ENCODE measurements around the gene MICAL2.

The MICAL2 gene

GRCh38 chr11:12182676-12183541, 72.5 kb downstream of the MICAL2 start:
- no peaks in the 10 kb centered on the region for H3K36me3 ChIP-seq (ENCODE audit: insufficient read depth, low read length)
- no peaks in the 10 kb centered on the region for H3K27me3 ChIP-seq (ENCODE audit: control insufficient read depth, insufficient read depth, low read length)
- H3K9me3 ChIP-seq (replicated peaks; ENCODE audit: low read length), result no peaks in the 10 kb centered on the region
- peaks cover 84% of the 10 kb centered on the region for H3K4me1 ChIP-seq (ENCODE audit: control insufficient read depth, insufficient read depth, low read length)
- peak overlapping the region; percentile 57 for H3K4me2 ChIP-seq (ENCODE audit: low read length)
- peak overlapping the region; percentile 8 for H3K4me3 ChIP-seq (ENCODE audit: low read length)
- peak overlapping the region; percentile 77 for H3K9ac ChIP-seq (ENCODE audit: low read depth, low read length)

- Histone ChIP-seq H3K9ac (ENCODE audit: low read depth, low read length) (peak overlapping the region; percentile 75), H3K4me3 (ENCODE audit: low read length) (no peak overlapping the region), H3K4me2 (ENCODE audit: low read length) (peak overlapping the region; percentile 25), H3K36me3 (ENCODE audit: insufficient read depth, low read length) (peaks cover 6% of the 10 kb centered on the region), H3K27me3 (ENCODE audit: control insufficient read depth, insufficient read depth, low read length) (no peaks in the 10 kb centered on the region), H3K4me1 (ENCODE audit: control insufficient read depth, insufficient read depth, low read length) (peaks cover 78% of the 10 kb centered on the region), H3K9me3 (replicated peaks; ENCODE audit: low read length) (no peaks in the 10 kb centered on the region)
These were observed 73.6 kb downstream of the MICAL2 start for GRCh38 chr11:12183827-12184620.

GRCh38 chr11:12184699-12185098, 74.3 kb downstream of the MICAL2 start:
- Histone ChIP-seq H3K4me3 (ENCODE audit: low read length) (no peak overlapping the region), H3K4me2 (ENCODE audit: low read length) (no peak overlapping the region), H3K36me3 (ENCODE audit: insufficient read depth, low read length) (peaks cover 6% of the 10 kb centered on the region), H3K9me3 (replicated peaks; ENCODE audit: low read length) (no peaks in the 10 kb centered on the region), H3K9ac (ENCODE audit: low read depth, low read length) (peak overlapping the region; percentile 75), H3K27me3 (ENCODE audit: control insufficient read depth, insufficient read depth, low read length) (no peaks in the 10 kb centered on the region), H3K4me1 (ENCODE audit: control insufficient read depth, insufficient read depth, low read length) (peaks cover 71% of the 10 kb centered on the region)

- H3K9ac ChIP-seq (ENCODE audit: low read depth, low read length), result peak overlapping the region; percentile 34
- peaks cover 67% of the 10 kb centered on the region for H3K4me1 ChIP-seq (ENCODE audit: control insufficient read depth, insufficient read depth, low read length)
- no peak overlapping the region for H3K4me2 ChIP-seq (ENCODE audit: low read length)
- H3K4me3 ChIP-seq (ENCODE audit: low read length), result no peak overlapping the region
- H3K36me3 ChIP-seq (ENCODE audit: insufficient read depth, low read length), result peaks cover 6% of the 10 kb centered on the region
- no peaks in the 10 kb centered on the region for H3K9me3 ChIP-seq (replicated peaks; ENCODE audit: low read length)
- H3K27me3 ChIP-seq (ENCODE audit: control insufficient read depth, insufficient read depth, low read length), result no peaks in the 10 kb centered on the region
These were observed 74.8 kb downstream of the MICAL2 start for GRCh38 chr11:12185106-12185690.

GRCh38 chr11:12185914-12186313, 75.5 kb downstream of the MICAL2 start:
- Histone ChIP-seq H3K27me3 (ENCODE audit: control insufficient read depth, insufficient read depth, low read length) (no peaks in the 10 kb centered on the region), H3K4me3 (ENCODE audit: low read length) (no peak overlapping the region), H3K4me1 (ENCODE audit: control insufficient read depth, insufficient read depth, low read length) (peaks cover 61% of the 10 kb centered on the region), H3K9me3 (replicated peaks; ENCODE audit: low read length) (no peaks in the 10 kb centered on the region), H3K4me2 (ENCODE audit: low read length) (no peak overlapping the region), H3K9ac (ENCODE audit: low read depth, low read length) (peak overlapping the region; percentile 34), H3K36me3 (ENCODE audit: insufficient read depth, low read length) (peaks cover 10% of the 10 kb centered on the region)

- Histone ChIP-seq H3K36me3 (ENCODE audit: insufficient read depth, low read length) (peaks cover 10% of the 10 kb centered on the region), H3K4me3 (ENCODE audit: low read length) (no peak overlapping the region), H3K9ac (ENCODE audit: low read depth, low read length) (peak overlapping the region; percentile 34), H3K4me1 (ENCODE audit: control insufficient read depth, insufficient read depth, low read length) (peaks cover 53% of the 10 kb centered on the region), H3K27me3 (ENCODE audit: control insufficient read depth, insufficient read depth, low read length) (no peaks in the 10 kb centered on the region), H3K4me2 (ENCODE audit: low read length) (no peak overlapping the region), H3K9me3 (replicated peaks; ENCODE audit: low read length) (no peaks in the 10 kb centered on the region)
These were observed 76.3 kb downstream of the MICAL2 start for GRCh38 chr11:12186701-12187100.

GRCh38 chr11:12187399-12187798, 77.0 kb downstream of the MICAL2 start:
- Histone ChIP-seq H3K9me3 (replicated peaks; ENCODE audit: low read length) (no peaks in the 10 kb centered on the region), H3K4me3 (ENCODE audit: low read length) (no peak overlapping the region), H3K36me3 (ENCODE audit: insufficient read depth, low read length) (peaks cover 10% of the 10 kb centered on the region), H3K9ac (ENCODE audit: low read depth, low read length) (peak overlapping the region; percentile 34), H3K4me2 (ENCODE audit: low read length) (no peak overlapping the region), H3K27me3 (ENCODE audit: control insufficient read depth, insufficient read depth, low read length) (no peaks in the 10 kb centered on the region), H3K4me1 (ENCODE audit: control insufficient read depth, insufficient read depth, low read length) (peaks cover 46% of the 10 kb centered on the region)

- H3K9me3 ChIP-seq (replicated peaks; ENCODE audit: low read length), result no peaks in the 10 kb centered on the region
- H3K4me1 ChIP-seq (ENCODE audit: control insufficient read depth, insufficient read depth, low read length), result peaks cover 34% of the 10 kb centered on the region
- no peak overlapping the region for H3K9ac ChIP-seq (ENCODE audit: low read depth, low read length)
These were observed 78.3 kb downstream of the MICAL2 start for GRCh38 chr11:12188548-12189317.

GRCh38 chr11:12189543-12190235, 79.3 kb downstream of the MICAL2 start:
- Histone ChIP-seq H3K9ac (ENCODE audit: low read depth, low read length) (no peak overlapping the region), H3K4me2 (ENCODE audit: low read length) (no peak overlapping the region), H3K27me3 (ENCODE audit: control insufficient read depth, insufficient read depth, low read length) (no peaks in the 10 kb centered on the region), H3K9me3 (replicated peaks; ENCODE audit: low read length) (no peaks in the 10 kb centered on the region), H3K36me3 (ENCODE audit: insufficient read depth, low read length) (peaks cover 17% of the 10 kb centered on the region), H3K4me3 (ENCODE audit: low read length) (no peak overlapping the region), H3K4me1 (ENCODE audit: control insufficient read depth, insufficient read depth, low read length) (peaks cover 25% of the 10 kb centered on the region)

More at GRCh38 chr11:12188548-12189317, 78.3 kb downstream of the MICAL2 start:
- peaks cover 17% of the 10 kb centered on the region for H3K36me3 ChIP-seq (ENCODE audit: insufficient read depth, low read length)
- H3K27me3 ChIP-seq (ENCODE audit: control insufficient read depth, insufficient read depth, low read length), result no peaks in the 10 kb centered on the region
- H3K4me2 ChIP-seq (ENCODE audit: low read length), result no peak overlapping the region
- no peak overlapping the region for H3K4me3 ChIP-seq (ENCODE audit: low read length)

- peaks cover 19% of the 10 kb centered on the region for H3K4me1 ChIP-seq (ENCODE audit: control insufficient read depth, insufficient read depth, low read length)
- no peaks in the 10 kb centered on the region for H3K27me3 ChIP-seq (ENCODE audit: control insufficient read depth, insufficient read depth, low read length)
- H3K4me3 ChIP-seq (ENCODE audit: low read length), result no peak overlapping the region
- no peak overlapping the region for H3K4me2 ChIP-seq (ENCODE audit: low read length)
- H3K9me3 ChIP-seq (replicated peaks; ENCODE audit: low read length), result no peaks in the 10 kb centered on the region
- H3K36me3 ChIP-seq (ENCODE audit: insufficient read depth, low read length), result peaks cover 17% of the 10 kb centered on the region
- no peak overlapping the region for H3K9ac ChIP-seq (ENCODE audit: low read depth, low read length)
These were observed 80.1 kb downstream of the MICAL2 start for GRCh38 chr11:12190511-12190910.

All from skeletal muscle satellite cell (primary cell).